Activated B cell treated with CpG ODN at 0.5 μM for 24 hours (primary cell): ENCODE results near the gene EPB41L3. TPM values are rescaled to one million over a fixed set of nuclear protein-coding genes. Genes with fewer than 3 reads are reported as not detected.

Experiments used
- ATAC-seq: fragments of 200-7000 bp; cut with Tn5 transposase; one replicate; pipeline ENCODE4 v1.10.0; 2021; ENCODE audit warnings: low read depth, mild to moderate bottlenecking, moderate library complexity
- CTCF ChIA-PET: fragments of 350-600 bp; sonication (Branson Sonifier 250); formaldehyde crosslinking; loops from one replicate; lab custom pipeline; 2021; ENCODE audit warnings: antibody characterized with exemption; lab: Charles Lee
- POLR2A ChIA-PET: fragments of 350-600 bp; sonication (Branson Sonifier 250); formaldehyde crosslinking; loops from one replicate; lab custom pipeline; 2021; ENCODE audit warnings: antibody characterized with exemption; lab: Charles Lee
- DNase-seq: peaks from one replicate; pipeline ENCODE4 v3.0.0; 2022
- H3K27ac Mint-ChIP-seq: one replicate; pipeline ENCODE4 v1.8.0; 2020; ENCODE audit warnings: mixed read lengths
- H3K27me3 Mint-ChIP-seq: one replicate; pipeline ENCODE4 v1.8.0; 2021; ENCODE audit warnings: mixed read lengths
- H3K36me3 Mint-ChIP-seq: one replicate; pipeline ENCODE4 v1.8.0; 2021; ENCODE audit warnings: low read depth, mixed read lengths
- H3K4me1 Mint-ChIP-seq: one replicate; pipeline ENCODE4 v1.8.0; 2021; ENCODE audit warnings: mixed read lengths
- H3K4me3 Mint-ChIP-seq: one replicate; pipeline ENCODE4 v1.8.0; 2020; ENCODE audit warnings: mild to moderate bottlenecking, mixed read lengths
- H3K9me3 Mint-ChIP-seq: one replicate; pipeline ENCODE4 v1.8.0; 2020; ENCODE audit warnings: mixed read lengths
- CTCF ChIP-seq: fragments of 200-600 bp; IDR thresholded peaks from one replicate; pipeline ENCODE4 v1.8.0; 2022; ENCODE audit warnings: antibody characterized with exemption, mild to moderate bottlenecking
- intact Hi-C: fragments of 100-400 bp; cut with micrococcal nuclease; formaldehyde crosslinking; loops from one replicate; pipeline ENCODE4 v1.15.1; 2024
- total RNA-seq: library from RNA; stranded (reverse); gene quantifications from 2 replicates; pipeline ENCODE4 v1.2.3, GENCODE V29; 2022

Gene EPB41L3
- total RNA-seq, 1 donor from 2014 or later = 0.73 TPM

GRCh38 chr18:5556310-5556974 lies 12.6 kb upstream of the EPB41L3 start:
- intact Hi-C loops = no loop called here
- CTCF ChIA-PET = no interaction called here
- no peaks in the 10 kb centered on the region for H3K36me3 Mint-ChIP-seq
- H3K4me1 Mint-ChIP-seq = no peaks in the 10 kb centered on the region
- no peak for DNase-seq
- POLR2A ChIA-PET = no interaction called here
- no peak overlapping the region for H3K4me3 Mint-ChIP-seq
- no peak for ATAC-seq
- H3K27ac Mint-ChIP-seq = no peak overlapping the region
- H3K9me3 Mint-ChIP-seq = no peaks in the 10 kb centered on the region
- peaks cover 6% of the 10 kb centered on the region for H3K27me3 Mint-ChIP-seq
- TF ChIP-seq CTCF = no peak

GRCh38 chr18:5554629-5555028 lies 10.8 kb upstream of the EPB41L3 start:
- Mint-ChIP-seq H3K36me3 (no peaks in the 10 kb centered on the region), H3K9me3 (no peaks in the 10 kb centered on the region), H3K4me3 (no peak overlapping the region), H3K27me3 (peaks cover 6% of the 10 kb centered on the region), H3K27ac (no peak overlapping the region), H3K4me1 (no peaks in the 10 kb centered on the region)
- DNase-seq = no peak
- CTCF ChIA-PET = no interaction called here
- intact Hi-C loops = no loop called here
- TF ChIP-seq CTCF = no peak
- POLR2A ChIA-PET = no interaction called here
- ATAC-seq = no peak

GRCh38 chr18:5546660-5547059 lies 2.9 kb upstream of the EPB41L3 start:
- H3K9me3 Mint-ChIP-seq = no peaks in the 10 kb centered on the region
- H3K36me3 Mint-ChIP-seq = no peaks in the 10 kb centered on the region
- intact Hi-C loops = no loop called here
- H3K27me3 Mint-ChIP-seq = peaks cover 28% of the 10 kb centered on the region
- H3K27ac Mint-ChIP-seq = no peak overlapping the region
- no peak for TF ChIP-seq CTCF
- no peak for ATAC-seq
- peaks cover 9% of the 10 kb centered on the region for H3K4me1 Mint-ChIP-seq
- ChIA-PET POLR2A (no interaction called here), CTCF (no interaction called here)
- no peak overlapping the region for H3K4me3 Mint-ChIP-seq
- no peak for DNase-seq

GRCh38 chr18:5543036-5543680 lies 639 bp downstream of the EPB41L3 start:
- no peak for ATAC-seq
- no peak for TF ChIP-seq CTCF
- intact Hi-C loops = no loop called here
- no peak overlapping the region for H3K4me3 Mint-ChIP-seq
- no peaks in the 10 kb centered on the region for H3K9me3 Mint-ChIP-seq
- H3K36me3 Mint-ChIP-seq = no peaks in the 10 kb centered on the region
- H3K27me3 Mint-ChIP-seq = peaks cover 43% of the 10 kb centered on the region
- peaks cover 9% of the 10 kb centered on the region for H3K4me1 Mint-ChIP-seq
- DNase-seq = no peak
- CTCF ChIA-PET = no interaction called here
- H3K27ac Mint-ChIP-seq = no peak overlapping the region
- POLR2A ChIA-PET = no interaction called here

- no peaks in the 10 kb centered on the region for H3K9me3 Mint-ChIP-seq
- peaks cover 43% of the 10 kb centered on the region for H3K27me3 Mint-ChIP-seq
- no peak for TF ChIP-seq CTCF
- peaks cover 9% of the 10 kb centered on the region for H3K4me1 Mint-ChIP-seq
- ChIA-PET CTCF (no interaction called here), POLR2A (no interaction called here)
- no peak for DNase-seq
- peak overlapping the region; percentile 50 for H3K4me3 Mint-ChIP-seq
- H3K27ac Mint-ChIP-seq = no peak overlapping the region
- intact Hi-C loops = no loop called here
- ATAC-seq = no peak
- no peaks in the 10 kb centered on the region for H3K36me3 Mint-ChIP-seq
Measured at GRCh38 chr18:5542515-5543035, 1.2 kb downstream of the EPB41L3 start.
